ENCODE measurements around the gene CAMSAP1.
"Not testable (repeated sequence)": the region's sequence is repeated elsewhere in the genome, so short reads cannot be mapped to it uniquely, and the experiment has no call there.

CAMSAP1 gene

DNA sequence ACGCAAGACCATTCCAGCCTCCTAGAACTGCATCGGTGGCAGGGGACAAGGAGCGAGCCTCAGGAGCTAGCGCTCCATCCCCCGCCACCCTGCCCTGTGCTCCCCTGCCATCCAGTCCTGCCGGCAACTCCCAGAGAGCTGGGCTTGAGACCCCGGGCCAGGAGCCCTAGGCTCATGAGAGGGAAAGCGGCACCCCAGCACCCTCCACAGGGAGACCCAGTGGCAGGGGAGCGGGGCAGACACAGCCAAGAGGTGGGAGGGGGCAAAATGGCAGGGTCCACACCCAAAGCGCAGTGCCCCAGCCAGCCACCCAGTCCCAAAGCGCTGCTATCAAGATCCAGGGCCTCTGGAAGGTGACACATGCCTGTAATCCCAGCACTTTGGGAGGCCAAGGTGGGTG lies 41.1 kb upstream of the CAMSAP1 start:
- H3K4me1 Mint-ChIP-seq: peaks cover 33% of the 10 kb centered on the region
- no peaks in the 10 kb centered on the region for H3K27me3 Mint-ChIP-seq (ENCODE audit: low read depth)
- peaks cover 59% of the 10 kb centered on the region for H3K36me3 Mint-ChIP-seq (ENCODE audit: low read depth)
- H3K9me3 Mint-ChIP-seq: no peaks in the 10 kb centered on the region
- no peak for TF ChIP-seq CTCF (IDR thresholded peaks at IDR 0.05; ENCODE audit: unreplicated experiment in 3 of 3)
- H3K4me3 Mint-ChIP-seq: no peak overlapping the region
- H3K27ac Mint-ChIP-seq: no peak overlapping the region

- H3K27ac Mint-ChIP-seq: no peak overlapping the region
- peaks cover 33% of the 10 kb centered on the region for H3K4me1 Mint-ChIP-seq
- no peak for TF ChIP-seq CTCF (IDR thresholded peaks at IDR 0.05; ENCODE audit: unreplicated experiment in 3 of 3)
- H3K36me3 Mint-ChIP-seq (ENCODE audit: low read depth): peaks cover 61% of the 10 kb centered on the region
- H3K27me3 Mint-ChIP-seq (ENCODE audit: low read depth): no peaks in the 10 kb centered on the region
- H3K9me3 Mint-ChIP-seq: no peaks in the 10 kb centered on the region
- H3K4me3 Mint-ChIP-seq: no peak overlapping the region
These were observed 40.2 kb upstream of the CAMSAP1 start for GRCh38 chr9:135947582-135947981.

GRCh38 chr9:135947105-135947504 lies 39.8 kb upstream of the CAMSAP1 start:
- H3K27ac Mint-ChIP-seq; H3K4me3 Mint-ChIP-seq; H3K9me3 Mint-ChIP-seq; H3K27me3 Mint-ChIP-seq (ENCODE audit: low read depth): not testable (repeated sequence)
- peaks cover 58% of the 10 kb centered on the region for H3K36me3 Mint-ChIP-seq (ENCODE audit: low read depth)
- peaks cover 29% of the 10 kb centered on the region for H3K4me1 Mint-ChIP-seq

DNA sequence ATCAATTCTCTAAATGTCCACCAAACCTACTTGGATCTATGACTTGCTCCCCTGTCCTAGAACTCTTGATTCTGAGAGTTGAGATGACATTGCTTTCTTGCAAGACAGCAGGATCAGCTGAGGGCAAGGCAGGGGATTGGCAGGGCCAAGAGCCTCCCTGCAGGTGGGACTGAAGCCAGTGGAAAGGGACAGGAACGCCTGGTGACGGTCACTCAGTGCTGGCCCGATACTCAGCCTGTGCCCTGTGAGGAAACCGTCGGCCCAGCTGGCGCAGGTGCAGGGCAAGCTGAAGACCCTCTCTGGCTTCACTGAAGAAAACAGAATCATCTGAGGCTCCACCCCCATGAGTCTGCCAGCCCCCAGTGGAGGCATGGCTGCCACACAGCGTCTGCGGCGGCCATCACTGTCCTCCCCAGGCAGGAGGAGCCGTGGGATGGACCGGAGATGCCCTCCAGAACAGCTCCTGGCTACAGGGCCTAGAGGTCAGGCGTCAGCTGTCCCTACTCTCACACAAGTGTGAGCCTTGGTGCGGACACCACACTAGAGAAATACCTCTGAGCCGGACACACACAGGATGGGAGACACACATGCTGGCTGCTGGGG lies 39.1 kb upstream of the CAMSAP1 start:
- TF ChIP-seq CTCF (IDR thresholded peaks at IDR 0.05; ENCODE audit: unreplicated experiment in 3 of 3): no peak
- H3K4me1 Mint-ChIP-seq: peaks cover 25% of the 10 kb centered on the region
- H3K27ac Mint-ChIP-seq: no peak overlapping the region
- H3K27me3 Mint-ChIP-seq (ENCODE audit: low read depth): no peaks in the 10 kb centered on the region
- peaks cover 61% of the 10 kb centered on the region for H3K36me3 Mint-ChIP-seq (ENCODE audit: low read depth)
- no peak overlapping the region for H3K4me3 Mint-ChIP-seq
- no peaks in the 10 kb centered on the region for H3K9me3 Mint-ChIP-seq

DNA sequence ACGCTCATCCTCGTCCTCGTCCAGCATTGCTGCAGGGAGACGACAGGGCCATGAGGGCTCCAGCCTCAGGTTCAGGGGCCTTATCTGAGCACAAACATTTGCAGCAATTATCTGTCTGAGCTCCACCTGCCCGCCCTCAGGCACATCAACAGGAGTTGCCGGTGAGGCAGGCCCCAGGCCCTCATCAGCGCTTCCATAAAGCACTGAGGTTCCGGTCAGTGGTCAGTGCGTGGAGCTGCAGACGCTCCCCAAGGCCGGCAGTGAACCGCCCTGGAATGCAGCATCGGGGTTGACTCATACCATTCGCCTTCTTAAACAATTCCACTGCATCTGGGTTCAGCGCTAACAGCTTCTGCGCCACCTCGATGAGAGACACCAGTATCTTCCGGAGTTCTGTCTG lies 38.6 kb upstream of the CAMSAP1 start:
- Mint-ChIP-seq H3K4me3 (no peak overlapping the region), H3K36me3 (ENCODE audit: low read depth) (peaks cover 65% of the 10 kb centered on the region), H3K9me3 (no peaks in the 10 kb centered on the region), H3K4me1 (peaks cover 25% of the 10 kb centered on the region), H3K27me3 (ENCODE audit: low read depth) (no peaks in the 10 kb centered on the region), H3K27ac (no peak overlapping the region)
- TF ChIP-seq CTCF (IDR thresholded peaks at IDR 0.05; ENCODE audit: unreplicated experiment in 3 of 3): no peak

- H3K36me3 Mint-ChIP-seq (ENCODE audit: low read depth): peaks cover 64% of the 10 kb centered on the region
- no peaks in the 10 kb centered on the region for H3K27me3 Mint-ChIP-seq (ENCODE audit: low read depth)
- no peak overlapping the region for H3K4me3 Mint-ChIP-seq
- H3K4me1 Mint-ChIP-seq: peaks cover 16% of the 10 kb centered on the region
- no peak for TF ChIP-seq CTCF (IDR thresholded peaks at IDR 0.05; ENCODE audit: unreplicated experiment in 3 of 3)
- no peak overlapping the region for H3K27ac Mint-ChIP-seq
- no peaks in the 10 kb centered on the region for H3K9me3 Mint-ChIP-seq
These were observed 37.3 kb upstream of the CAMSAP1 start for GRCh38 chr9:135944444-135945252.

- not testable (repeated sequence) for H3K27me3 Mint-ChIP-seq (ENCODE audit: low read depth); H3K4me3 Mint-ChIP-seq; H3K27ac Mint-ChIP-seq; H3K9me3 Mint-ChIP-seq; H3K4me1 Mint-ChIP-seq
- H3K36me3 Mint-ChIP-seq (ENCODE audit: low read depth): peaks cover 63% of the 10 kb centered on the region
These were observed 36.3 kb upstream of the CAMSAP1 start for GRCh38 chr9:135943604-135944003.
